ENCODE measurements around the gene ADSS1. TPM values are rescaled to one million over a fixed set of nuclear protein-coding genes. Genes with fewer than 3 reads are reported as not detected.

The ADSS1 gene
- total and polyA plus RNA-seq, 4 donors, result 1.8 to 18.8 (median 12.2) TPM

DNA sequence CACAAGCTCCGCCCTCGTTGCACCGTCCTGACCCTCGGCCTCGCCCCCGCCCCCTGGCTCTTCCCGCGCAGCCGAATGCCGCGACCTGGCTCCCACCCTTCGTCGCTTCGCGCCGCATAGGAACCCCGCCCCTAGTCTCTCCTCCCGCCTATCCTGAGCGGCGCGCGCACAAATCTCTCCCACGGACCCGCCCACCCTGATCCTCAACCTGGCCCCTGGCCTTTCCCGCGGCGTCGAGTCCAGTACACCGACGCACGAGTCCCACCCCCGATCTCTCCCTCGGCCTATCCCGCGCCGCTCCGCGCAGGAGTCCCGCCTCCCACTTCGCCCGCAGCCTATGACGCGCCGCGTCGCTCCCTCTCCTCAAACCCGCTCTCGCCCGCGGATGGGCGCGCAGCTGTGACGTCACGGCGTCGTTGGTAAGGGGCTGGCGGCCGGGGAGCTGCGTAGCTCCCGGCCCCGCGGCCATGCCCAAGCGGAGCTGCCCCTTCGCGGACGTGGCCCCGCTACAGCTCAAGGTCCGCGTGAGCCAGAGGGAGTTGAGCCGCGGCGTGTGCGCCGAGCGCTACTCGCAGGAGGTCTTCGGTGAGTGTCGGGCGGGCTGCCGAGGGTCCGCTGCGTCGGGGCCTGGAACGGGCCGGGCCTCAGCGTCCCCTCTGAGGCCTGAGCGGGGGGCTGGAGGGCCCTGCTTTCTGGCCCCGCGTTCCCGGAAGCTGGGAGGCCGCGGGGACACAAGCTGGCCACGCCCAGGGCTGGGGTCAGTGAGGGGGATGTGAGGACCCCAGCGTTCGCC lies 28.9 kb downstream of the ADSS1 start, which contains the start of gene SIVA1:
SIVA1 (plus strand) TSS at position 413 of the 793 bp plus-strand sequence; CDS start at position 468, 55 bp downstream.
- Histone ChIP-seq H3K9me3 (ENCODE audit: control insufficient read depth in 4 of 4, low read length in 3 of 4) (no peaks in the 10 kb centered on the region), H3K27ac (ENCODE audit: low read depth in 1 of 2, low read length in 2 of 2) (peak within 1 kb of the TSS; percentile 89 to 92), H3K36me3 (ENCODE audit: control insufficient read depth in 4 of 4, insufficient read depth in 3 of 4, low read depth in 1 of 4, low read length in 3 of 4) (peaks cover 2 to 23% (median 12%) of the 10 kb centered on the region in 4 donors), H3K27me3 (ENCODE audit: control insufficient read depth in 4 of 4, insufficient read depth in 4 of 4, low read length in 3 of 4) (no peaks in the 10 kb centered on the region), H3K4me1 (ENCODE audit: control insufficient read depth in 4 of 4, insufficient read depth in 4 of 4, low read length in 3 of 4) (peaks cover 12 to 52% (median 42%) of the 10 kb centered on the region in 4 donors), H3K4me3 (ENCODE audit: low read depth in 1 of 3, low read length in 3 of 3) (peak within 1 kb of the TSS; percentile 51 to 95 (median 85)), H3K9ac (ENCODE audit: low read depth in 1 of 2, low read length in 2 of 2) (peak within 1 kb of the TSS; percentile 47 to 83)
- TF ChIP-seq, protein P1, sequence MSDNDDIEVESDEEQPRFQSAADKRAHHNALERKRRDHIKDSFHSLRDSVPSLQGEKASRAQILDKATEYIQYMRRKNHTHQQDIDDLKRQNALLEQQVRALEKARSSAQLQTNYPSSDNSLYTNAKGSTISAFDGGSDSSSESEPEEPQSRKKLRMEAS (IDR thresholded peaks at IDR 0.05), result peak; percentile 65
- TF ChIP-seq, protein P2, sequence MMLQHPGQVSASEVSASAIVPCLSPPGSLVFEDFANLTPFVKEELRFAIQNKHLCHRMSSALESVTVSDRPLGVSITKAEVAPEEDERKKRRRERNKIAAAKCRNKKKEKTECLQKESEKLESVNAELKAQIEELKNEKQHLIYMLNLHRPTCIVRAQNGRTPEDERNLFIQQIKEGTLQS (IDR thresholded peaks at IDR 0.05), result no peak
- TF ChIP-seq TAF1 (conservative IDR thresholded peaks at IDR 0.05) (no peak), JUND (IDR thresholded peaks at IDR 0.05) (peak in 1 of 2 donors; percentile 40), HNF4G (IDR thresholded peaks at IDR 0.05) (peak; percentile 10), NR2F2 (IDR thresholded peaks at IDR 0.05) (peak; percentile 91), RXRA (IDR thresholded peaks at IDR 0.05) (peak; percentile 75 to 78), FOXA2 (IDR thresholded peaks at IDR 0.05) (no peak), EGR1 (IDR thresholded peaks at IDR 0.05; ENCODE audit: low read depth in 2 of 2) (peak; percentile 78 to 88), HNF4A (conservative IDR thresholded peaks at IDR 0.05) (peak in 1 of 2 donors; percentile 56), FOXA1 (IDR thresholded peaks at IDR 0.05) (no peak), YY1 (IDR thresholded peaks at IDR 0.05) (peak; percentile 79), GABPA (IDR thresholded peaks at IDR 0.05 in 1 of 2, conservative IDR thresholded peaks at IDR 0.05 in 1 of 2) (peak in 1 of 2 donors; percentile 55), SP1 (IDR thresholded peaks at IDR 0.05) (peak; percentile 97), RAD21 (IDR thresholded peaks at IDR 0.05) (peak; percentile 22 to 36)
- TF ChIP-seq, protein P3, sequence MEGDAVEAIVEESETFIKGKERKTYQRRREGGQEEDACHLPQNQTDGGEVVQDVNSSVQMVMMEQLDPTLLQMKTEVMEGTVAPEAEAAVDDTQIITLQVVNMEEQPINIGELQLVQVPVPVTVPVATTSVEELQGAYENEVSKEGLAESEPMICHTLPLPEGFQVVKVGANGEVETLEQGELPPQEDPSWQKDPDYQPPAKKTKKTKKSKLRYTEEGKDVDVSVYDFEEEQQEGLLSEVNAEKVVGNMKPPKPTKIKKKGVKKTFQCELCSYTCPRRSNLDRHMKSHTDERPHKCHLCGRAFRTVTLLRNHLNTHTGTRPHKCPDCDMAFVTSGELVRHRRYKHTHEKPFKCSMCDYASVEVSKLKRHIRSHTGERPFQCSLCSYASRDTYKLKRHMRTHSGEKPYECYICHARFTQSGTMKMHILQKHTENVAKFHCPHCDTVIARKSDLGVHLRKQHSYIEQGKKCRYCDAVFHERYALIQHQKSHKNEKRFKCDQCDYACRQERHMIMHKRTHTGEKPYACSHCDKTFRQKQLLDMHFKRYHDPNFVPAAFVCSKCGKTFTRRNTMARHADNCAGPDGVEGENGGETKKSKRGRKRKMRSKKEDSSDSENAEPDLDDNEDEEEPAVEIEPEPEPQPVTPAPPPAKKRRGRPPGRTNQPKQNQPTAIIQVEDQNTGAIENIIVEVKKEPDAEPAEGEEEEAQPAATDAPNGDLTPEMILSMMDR (IDR thresholded peaks at IDR 0.05; ENCODE audit: low read depth, low read length, missing input control), result no peak
- TF ChIP-seq, protein P4, sequence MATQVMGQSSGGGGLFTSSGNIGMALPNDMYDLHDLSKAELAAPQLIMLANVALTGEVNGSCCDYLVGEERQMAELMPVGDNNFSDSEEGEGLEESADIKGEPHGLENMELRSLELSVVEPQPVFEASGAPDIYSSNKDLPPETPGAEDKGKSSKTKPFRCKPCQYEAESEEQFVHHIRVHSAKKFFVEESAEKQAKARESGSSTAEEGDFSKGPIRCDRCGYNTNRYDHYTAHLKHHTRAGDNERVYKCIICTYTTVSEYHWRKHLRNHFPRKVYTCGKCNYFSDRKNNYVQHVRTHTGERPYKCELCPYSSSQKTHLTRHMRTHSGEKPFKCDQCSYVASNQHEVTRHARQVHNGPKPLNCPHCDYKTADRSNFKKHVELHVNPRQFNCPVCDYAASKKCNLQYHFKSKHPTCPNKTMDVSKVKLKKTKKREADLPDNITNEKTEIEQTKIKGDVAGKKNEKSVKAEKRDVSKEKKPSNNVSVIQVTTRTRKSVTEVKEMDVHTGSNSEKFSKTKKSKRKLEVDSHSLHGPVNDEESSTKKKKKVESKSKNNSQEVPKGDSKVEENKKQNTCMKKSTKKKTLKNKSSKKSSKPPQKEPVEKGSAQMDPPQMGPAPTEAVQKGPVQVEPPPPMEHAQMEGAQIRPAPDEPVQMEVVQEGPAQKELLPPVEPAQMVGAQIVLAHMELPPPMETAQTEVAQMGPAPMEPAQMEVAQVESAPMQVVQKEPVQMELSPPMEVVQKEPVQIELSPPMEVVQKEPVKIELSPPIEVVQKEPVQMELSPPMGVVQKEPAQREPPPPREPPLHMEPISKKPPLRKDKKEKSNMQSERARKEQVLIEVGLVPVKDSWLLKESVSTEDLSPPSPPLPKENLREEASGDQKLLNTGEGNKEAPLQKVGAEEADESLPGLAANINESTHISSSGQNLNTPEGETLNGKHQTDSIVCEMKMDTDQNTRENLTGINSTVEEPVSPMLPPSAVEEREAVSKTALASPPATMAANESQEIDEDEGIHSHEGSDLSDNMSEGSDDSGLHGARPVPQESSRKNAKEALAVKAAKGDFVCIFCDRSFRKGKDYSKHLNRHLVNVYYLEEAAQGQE (IDR thresholded peaks at IDR 0.05), result peak; percentile 43
- TF ChIP-seq, protein P5, sequence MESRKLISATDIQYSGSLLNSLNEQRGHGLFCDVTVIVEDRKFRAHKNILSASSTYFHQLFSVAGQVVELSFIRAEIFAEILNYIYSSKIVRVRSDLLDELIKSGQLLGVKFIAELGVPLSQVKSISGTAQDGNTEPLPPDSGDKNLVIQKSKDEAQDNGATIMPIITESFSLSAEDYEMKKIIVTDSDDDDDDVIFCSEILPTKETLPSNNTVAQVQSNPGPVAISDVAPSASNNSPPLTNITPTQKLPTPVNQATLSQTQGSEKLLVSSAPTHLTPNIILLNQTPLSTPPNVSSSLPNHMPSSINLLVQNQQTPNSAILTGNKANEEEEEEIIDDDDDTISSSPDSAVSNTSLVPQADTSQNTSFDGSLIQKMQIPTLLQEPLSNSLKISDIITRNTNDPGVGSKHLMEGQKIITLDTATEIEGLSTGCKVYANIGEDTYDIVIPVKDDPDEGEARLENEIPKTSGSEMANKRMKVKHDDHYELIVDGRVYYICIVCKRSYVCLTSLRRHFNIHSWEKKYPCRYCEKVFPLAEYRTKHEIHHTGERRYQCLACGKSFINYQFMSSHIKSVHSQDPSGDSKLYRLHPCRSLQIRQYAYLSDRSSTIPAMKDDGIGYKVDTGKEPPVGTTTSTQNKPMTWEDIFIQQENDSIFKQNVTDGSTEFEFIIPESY (IDR thresholded peaks at IDR 0.05), result peak; percentile 73
- DNase-seq (ENCODE audit: low spot score), result peak; percentile 97
- under 1% methylated on average over 95 of the region's 95 CpGs for WGBS
